ENCODE results near the gene ZFP14. TPM values are rescaled to one million over a fixed set of nuclear protein-coding genes. Genes with fewer than 3 reads are reported as not detected.

Gene ZFP14
- total RNA-seq (2014; rRNA removed; shearing (Covaris generic)), result 7.1 TPM in 2 replicates

GRCh38 chr19:36378625-36379509 lies at the start of gene ZFP14:
Gene ZFP14 (minus strand): TSS chr19:36379201. CDS start chr19:36367892, 11,309 bp downstream.
- Histone ChIP-seq H3K9me3 (replicated peaks) (no peaks in the 10 kb centered on the region; the same call in 1 of the 2 replicates), H3K27ac (peak within 1 kb of the TSS; percentile 38), H3K4me3 (peak within 1 kb of the TSS; percentile 85), H3K36me3 (no peaks in the 10 kb centered on the region), H3K4me1 (0 out of 2 replicates have a peak, but pooled peaks cover 7% of the 10 kb centered on the region), H3K27me3 (no peaks in the 10 kb centered on the region)
- peak; percentile 96 to 97 for DNase-seq

- Histone ChIP-seq H3K36me3 (no peaks in the 10 kb centered on the region), H3K27me3 (no peaks in the 10 kb centered on the region), H3K4me1 (no peaks in the 10 kb centered on the region), H3K9me3 (replicated peaks) (peaks cover 9% of the 10 kb centered on the region; the same call in 1 of the 2 replicates), H3K27ac (no peak overlapping the region), H3K4me3 (no peak overlapping the region)
- no peak for DNase-seq
These were observed 44.9 kb upstream of the ZFP14 start for GRCh38 chr19:36423925-36424324.

- DNase-seq, result no peak
- Histone ChIP-seq H3K27me3 (no peaks in the 10 kb centered on the region), H3K27ac (no peak overlapping the region), H3K36me3 (0 out of 2 replicates have a peak, but pooled peaks cover 6% of the 10 kb centered on the region), H3K9me3 (replicated peaks) (peaks cover 14% of the 10 kb centered on the region), H3K4me1 (no peaks in the 10 kb centered on the region), H3K4me3 (no peak overlapping the region)
These were observed 42.9 kb upstream of the ZFP14 start for GRCh38 chr19:36421749-36422481.

- Histone ChIP-seq H3K27ac (no peak overlapping the region), H3K4me3 (no peak overlapping the region), H3K27me3 (no peaks in the 10 kb centered on the region), H3K4me1 (no peaks in the 10 kb centered on the region), H3K9me3 (replicated peaks) (peaks cover 14% of the 10 kb centered on the region; the same call in 1 of the 2 replicates), H3K36me3 (peaks cover 7% of the 10 kb centered on the region)
- DNase-seq, result no peak
These were observed 42.2 kb upstream of the ZFP14 start for GRCh38 chr19:36420961-36421748.

- no peaks in the 10 kb centered on the region for H3K4me1 ChIP-seq
- H3K27me3 ChIP-seq, result no peaks in the 10 kb centered on the region
- DNase-seq, result peak; percentile 90 to 94
- H3K9me3 ChIP-seq (replicated peaks), result peaks cover 22% of the 10 kb centered on the region
- H3K36me3 ChIP-seq, result peaks cover 26% of the 10 kb centered on the region
- peak within 1 kb of the TSS; percentile 96 for H3K4me3 ChIP-seq
- H3K27ac ChIP-seq, result peak within 1 kb of the TSS; percentile 85
These were observed 39.4 kb upstream of the ZFP14 start, which contains the start of gene ZFP82 for GRCh38 chr19:36418287-36419001. Gene ZFP82 (minus strand): TSS chr19:36418644. CDS start chr19:36409789, 8,855 bp downstream.

GRCh38 chr19:36417752-36418286 lies 38.8 kb upstream of the ZFP14 start:
- DNase-seq, result peak in 1 of 2 experiments; percentile 10

GRCh38 chr19:36409841-36410240 lies 30.8 kb upstream of the ZFP14 start:
- Histone ChIP-seq H3K27me3 (no peaks in the 10 kb centered on the region), H3K9me3 (replicated peaks) (peaks cover 49% of the 10 kb centered on the region), H3K4me1 (no peaks in the 10 kb centered on the region; the same call in 1 of the 2 replicates), H3K27ac (no peak overlapping the region), H3K4me3 (no peak overlapping the region), H3K36me3 (peaks cover 85% of the 10 kb centered on the region)
- no peak for DNase-seq

More at GRCh38 chr19:36417752-36418286, 38.8 kb upstream of the ZFP14 start:
- Histone ChIP-seq H3K36me3 (peaks cover 32% of the 10 kb centered on the region), H3K27ac (peak overlapping the region; percentile 85), H3K9me3 (replicated peaks) (peaks cover 26% of the 10 kb centered on the region), H3K27me3 (no peaks in the 10 kb centered on the region), H3K4me1 (no peaks in the 10 kb centered on the region), H3K4me3 (peak overlapping the region; percentile 96)

- no peak for DNase-seq
- Histone ChIP-seq H3K27ac (no peak overlapping the region), H3K36me3 (peaks cover 90% of the 10 kb centered on the region), H3K4me1 (no peaks in the 10 kb centered on the region; the same call in 1 of the 2 replicates), H3K9me3 (replicated peaks) (peaks cover 44% of the 10 kb centered on the region), H3K4me3 (no peak overlapping the region), H3K27me3 (no peaks in the 10 kb centered on the region)
These were observed 29.1 kb upstream of the ZFP14 start for GRCh38 chr19:36408101-36408500.

GRCh38 chr19:36404498-36404897 lies 25.5 kb upstream of the ZFP14 start:
- Histone ChIP-seq H3K27me3 (no peaks in the 10 kb centered on the region), H3K4me1 (no peaks in the 10 kb centered on the region), H3K4me3 (no peak overlapping the region), H3K9me3 (replicated peaks) (peaks cover 32% of the 10 kb centered on the region), H3K27ac (no peak overlapping the region), H3K36me3 (peaks cover 91% of the 10 kb centered on the region)
- no peak for DNase-seq

- Histone ChIP-seq H3K36me3 (peaks cover 88% of the 10 kb centered on the region), H3K9me3 (replicated peaks) (peaks cover 23% of the 10 kb centered on the region)
- no peak for DNase-seq
These were observed 22.5 kb upstream of the ZFP14 start for GRCh38 chr19:36401475-36401874.

GRCh38 chr19:36398571-36398970 lies 19.6 kb upstream of the ZFP14 start:
- H3K36me3 ChIP-seq, result peaks cover 84% of the 10 kb centered on the region
- H3K27me3 ChIP-seq, result no peaks in the 10 kb centered on the region
- peaks cover 36% of the 10 kb centered on the region for H3K9me3 ChIP-seq (replicated peaks)
- H3K4me3 ChIP-seq, result no peak overlapping the region
- no peak overlapping the region for H3K27ac ChIP-seq
- DNase-seq, result no peak
- H3K4me1 ChIP-seq, result no peaks in the 10 kb centered on the region

More at GRCh38 chr19:36401475-36401874, 22.5 kb upstream of the ZFP14 start:
- Histone ChIP-seq H3K27ac (no peak overlapping the region), H3K4me1 (no peaks in the 10 kb centered on the region), H3K4me3 (no peak overlapping the region), H3K27me3 (no peaks in the 10 kb centered on the region)

GRCh38 chr19:36392916-36393673 lies 14.1 kb upstream of the ZFP14 start:
- H3K9me3 ChIP-seq (replicated peaks), result peaks cover 59% of the 10 kb centered on the region
- H3K27me3 ChIP-seq, result no peaks in the 10 kb centered on the region
- peak in 1 of 2 experiments; percentile 14 for DNase-seq
- H3K27ac ChIP-seq, result no peak overlapping the region
- H3K4me1 ChIP-seq, result no peaks in the 10 kb centered on the region
- no peak overlapping the region for H3K4me3 ChIP-seq
- H3K36me3 ChIP-seq, result peaks cover 58% of the 10 kb centered on the region

- H3K36me3 ChIP-seq, result no peaks in the 10 kb centered on the region
- peak overlapping the region; percentile 85 for H3K4me3 ChIP-seq
- H3K4me1 ChIP-seq, result 0 out of 2 replicates have a peak, but pooled peaks cover 7% of the 10 kb centered on the region
- no peaks in the 10 kb centered on the region for H3K27me3 ChIP-seq
- DNase-seq, result no peak
- no peak overlapping the region for H3K27ac ChIP-seq
- H3K9me3 ChIP-seq (replicated peaks), result no peaks in the 10 kb centered on the region; the same call in 1 of the 2 replicates
These were observed 464 bp upstream of the ZFP14 start for GRCh38 chr19:36379510-36379819.
